Mammary epithelial cell (primary cell): Measurements from ENCODE around the gene KCNN3.

ENCODE experiments used
- CTCF ChIP-seq, 2 donors: IDR thresholded peaks in 1 of 2; conservative IDR thresholded peaks in 1 of 2; 2 replicates each; pipeline ENCODE4 v1.5.1; 2011 to 2012; ENCODE audit warnings: inconsistent platforms in 2 of 2, low read length in 2 of 2, mild to moderate bottlenecking in 2 of 2, control low read depth in 1 of 2, low read depth in 1 of 2; ENCODE audit not compliant: insufficient read depth in 1 of 2; ENCODE audit errors: extremely low read depth in 1 of 2
- EZH2 ChIP-seq: IDR thresholded peaks from 2 replicates; pipeline ENCODE4 v1.6.1; 2012; ENCODE audit warnings: low read length, inconsistent platforms, borderline replicate concordance

GRCh38 chr1:154720328-154721297, 149.5 kb downstream of the KCNN3 start:
- TF ChIP-seq CTCF (conservative IDR thresholded peaks at IDR 0.05 in 1 of 2, IDR thresholded peaks at IDR 0.05 in 1 of 2; ENCODE audit: extremely low read depth in 1 of 2, insufficient read depth in 1 of 2, low read depth in 1 of 2, low read length in 2 of 2) (no peak), EZH2 (no peak)
